HepG2 (cell line): ENCODE results near the gene SLC24A5. TPM values are rescaled to one million over a fixed set of nuclear protein-coding genes. Genes with fewer than 3 reads are reported as not detected.
A peak's percentile ranks its signal among the peaks of the same experiment; 100 is the strongest.

Experiments
- ATAC-seq: fragments of 200-7000 bp; cut with Tn5 transposase; 3 replicates; pipeline ENCODE4 v1.9.1; 2020; ENCODE audit warnings: mild to moderate bottlenecking, moderate library complexity
- BruUV-seq: library from RNA; stranded (reverse); fragments of 400-500 nt; replicated peaks from 2 replicates; lab custom pipeline; 2021; lab: Mats Ljungman, UMichigan
- CTCF ChIA-PET: fragments of 300-600 bp; formaldehyde crosslinking; extraction: SDS; loops from one replicate; lab custom pipeline; 2021; ENCODE audit warnings: low total read pairs, inconsistent platforms, low intra/inter-chr PET ratio; lab: Yijun Ruan, JAX
- POLR2A ChIA-PET: fragments of 350-600 bp; sonication (Branson Sonifier 250); formaldehyde crosslinking; loops from one replicate; lab custom pipeline; 2020; ENCODE audit warnings: antibody characterized with exemption, inconsistent platforms; lab: Yijun Ruan, JAX
- DNase-seq: peaks from one replicate; pipeline ENCODE4 v3.0.0-alpha.2; 2015; ENCODE audit warnings: low spot score
- FAIRE-seq: peaks from 3 replicates; lab custom pipeline; 2011; peaks lifted over from hg19 to GRCh38; lab: Jason Lieb, UNC
- H2AFZ ChIP-seq: one replicate; pipeline ENCODE4 v1.6.1; 2011; ENCODE audit warnings: low read length, inconsistent platforms
- H3K27ac ChIP-seq: fragments of 300-600 bp; 3 replicates; pipeline ENCODE4 v1.8.0; 2011; ENCODE audit warnings: mixed run types, mild to moderate bottlenecking, mixed read lengths, low read length, inconsistent platforms; ENCODE audit not compliant: insufficient read depth; ENCODE audit errors: extremely low read length
- H3K27me3 ChIP-seq, 2 experiments: fragments of 200-600 bp in 1 of 2; 2 replicates in 1 of 2; 3 replicates in 1 of 2; pipeline versions ENCODE4 v1.6.0 to v1.8.0; 2011; ENCODE audit warnings: low read length in 2 of 2, mild to moderate bottlenecking in 2 of 2, moderate library complexity in 2 of 2, inconsistent platforms in 1 of 2; ENCODE audit not compliant: insufficient read depth in 2 of 2, control insufficient read depth in 1 of 2
- H3K36me3 ChIP-seq, 2 experiments: fragments of 200-600 bp in 1 of 2; replicated peaks in 1 of 2; 2 replicates in 1 of 2; 3 replicates in 1 of 2; pipeline versions ENCODE4 v1.5.1 to v1.8.0; 2011; ENCODE audit warnings: low read length in 2 of 2, inconsistent platforms in 1 of 2; ENCODE audit not compliant: insufficient read depth in 2 of 2, control insufficient read depth in 1 of 2
- H3K4me1 ChIP-seq: 2 replicates; pipeline ENCODE4 v1.5.1; 2012; ENCODE audit warnings: low read length, inconsistent platforms; ENCODE audit not compliant: insufficient read depth
- H3K4me2 ChIP-seq: 2 replicates; pipeline ENCODE4 v1.6.0; 2011; ENCODE audit warnings: low read depth, low read length, inconsistent platforms
- H3K4me3 ChIP-seq, 3 experiments: fragments of 200-600 bp in 1 of 3; sonication (generic), shearing (Covaris generic) in 1 of 3; replicated peaks in 1 of 3; 2 replicates each; pipeline ENCODE4 v1.5.1; 2011 to 2016; ENCODE audit warnings: low read length in 3 of 3, inconsistent platforms in 2 of 3, low read depth in 2 of 3, mild to moderate bottlenecking in 2 of 3, control low read depth in 1 of 3, mixed read lengths in 1 of 3; ENCODE audit not compliant: insufficient read depth in 1 of 3
- H3K79me2 ChIP-seq: one replicate; pipeline ENCODE4 v1.6.1; 2011; ENCODE audit warnings: low read length, inconsistent platforms; ENCODE audit not compliant: insufficient read depth
- H3K9ac ChIP-seq: 2 replicates; pipeline ENCODE4 v1.6.0; 2011; ENCODE audit warnings: mild to moderate bottlenecking, low read depth, low read length, inconsistent platforms; ENCODE audit not compliant: insufficient read depth
- H3K9me3 ChIP-seq: 2 replicates; pipeline ENCODE4 v1.5.1; 2012; ENCODE audit warnings: mild to moderate bottlenecking, low read length
- H4K20me1 ChIP-seq: 2 replicates; pipeline ENCODE4 v1.6.0; 2011; ENCODE audit warnings: inconsistent platforms, mild to moderate bottlenecking, low read length, moderate library complexity; ENCODE audit not compliant: insufficient read depth
- DMAP1 ChIP-seq: IDR thresholded peaks from 2 replicates; pipeline ENCODE4 v1.6.1; 2016
- GABPB1 ChIP-seq: IDR thresholded peaks from 2 replicates; pipeline ENCODE4 v1.6.1; 2016; ENCODE audit warnings: mild to moderate bottlenecking, missing genetic modification reagents, moderate library complexity, missing compliant biosample characterization
- NR3C1 ChIP-seq: sonication (generic); formaldehyde crosslinking; IDR thresholded peaks from 2 replicates; pipeline ENCODE4 v1.4.0; 2020; ENCODE audit warnings: missing genetic modification reagents
- PCBP1 ChIP-seq: fragments of 200-400 bp; formaldehyde crosslinking; IDR thresholded peaks from 2 replicates; pipeline ENCODE4 v1.6.1; 2017; ENCODE audit warnings: mild to moderate bottlenecking, low read depth, low read length, borderline replicate concordance
- RBFOX2 ChIP-seq: fragments of 200-400 bp; formaldehyde crosslinking; IDR thresholded peaks from 2 replicates; pipeline ENCODE4 v1.6.1; 2017; ENCODE audit warnings: low read depth, mild to moderate bottlenecking, low read length
- ZNF33B ChIP-seq: sonication (generic); formaldehyde crosslinking; IDR thresholded peaks from 2 replicates; pipeline ENCODE4 v1.5.1; 2020; ENCODE audit warnings: mild to moderate bottlenecking, missing genetic modification reagents
- ZNF431 ChIP-seq: sonication (generic); formaldehyde crosslinking; IDR thresholded peaks from 2 replicates; pipeline ENCODE4 v1.9.0; 2022; ENCODE audit warnings: missing genetic modification reagents, low read depth, mild to moderate bottlenecking, borderline replicate concordance
- WGBS: methylation state at CpG from one replicate; pipeline ENCODE4 v1.1.6; 2017; ENCODE audit warnings: low lambda C conversion rate; 5-methylcytosine and 5-hydroxymethylcytosine counted together
- in situ Hi-C: cut with HindIII; loops from 2 replicates; pipeline ENCODE4 v1.10.0; 2017; ENCODE audit warnings: low pct_unique_long_range_greater_than_20kb; ENCODE audit not compliant: extremely low pct_ligation_motif_present
- intact Hi-C: fragments of 100-400 bp; cut with micrococcal nuclease; formaldehyde crosslinking; loops from one replicate; pipeline ENCODE4 v1.10.0; 2022; ENCODE audit not compliant: unreplicated experiment
- polyA plus RNA-seq, 8 experiments: library from polyadenylated mRNA; depleted of rRNA in 3 of 8; stranded (reverse) in 7 of 8; unstranded in 1 of 8; fragments of >200 nt; fragmentation: Illumina TruSeq in 4 of 8; extraction: Trizol in 4 of 8; gene quantifications; 2 replicates each; pipeline versions ENCODE4 v1.2.1 to v1.2.3, GENCODE V29; 2011 to 2016; ENCODE audit warnings: low read depth in 4 of 8, missing spikeins in 1 of 8, mixed read lengths in 1 of 8; ENCODE audit not compliant: insufficient read depth in 1 of 8
- total RNA-seq, 5 experiments: library from RNA; depleted of rRNA; stranded (reverse); fragments of >200 nt; fragmentation: Illumina TruSeq; extraction: Trizol; gene quantifications; 2 replicates each; pipeline ENCODE4 v1.2.3, GENCODE V29; 2016; ENCODE audit warnings: low read depth in 1 of 5
- TF ChIP-seq, protein P1 (sequence below): IDR thresholded peaks from 2 replicates; pipeline ENCODE4 v1.6.1; 2018; ENCODE audit warnings: missing genetic modification reagents, mild to moderate bottlenecking, missing compliant biosample characterization
- TF ChIP-seq, protein P2 (sequence below): sonication (generic); formaldehyde crosslinking; IDR thresholded peaks from 2 replicates; pipeline ENCODE4 v1.4.0; 2020; ENCODE audit warnings: mild to moderate bottlenecking, low read depth, missing genetic modification reagents

Gene SLC24A5
- total and polyA plus RNA-seq, 2 of the 13 experiments (the other 11 are each of a cell fraction or from before 2014, with no cell fraction given), result not detected

DNA sequence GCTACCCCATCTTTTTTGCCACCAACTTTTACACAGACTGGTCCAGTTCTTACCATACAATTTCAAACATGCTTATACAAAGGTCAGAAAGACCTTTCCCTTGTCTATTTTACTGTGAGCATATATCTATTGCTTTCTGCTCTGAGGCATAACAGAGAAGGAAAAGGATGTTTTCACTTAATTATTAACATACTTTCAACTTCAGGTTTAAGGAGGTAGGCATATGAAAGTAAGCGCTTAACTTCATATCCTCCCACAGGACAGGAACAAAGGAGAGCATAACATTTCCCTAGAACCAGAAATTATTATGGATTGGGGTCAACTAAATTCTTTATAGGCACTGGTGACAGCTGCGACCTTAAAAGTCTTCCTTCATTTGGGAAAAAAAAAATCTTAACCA lies 56.2 kb downstream of the SLC24A5 start:
- Histone ChIP-seq H3K4me1 (peaks cover 11% of the 10 kb centered on the region), H3K27me3 (0 out of 5 replicates have a peak, but pooled peaks cover 0 to 4% of the 10 kb centered on the region in 2 experiments), H3K9me3 (peaks cover 7% of the 10 kb centered on the region; the same call in 1 of the 2 replicates), H3K27ac (no peak overlapping the region), H3K36me3 (no peaks in the 10 kb centered on the region), H3K4me3 (peak overlapping the region in 2 of 3 experiments; percentile 66 to 68; a peak in 2 of 6 replicates), H4K20me1 (no peaks in the 10 kb centered on the region), H3K4me2 (peak overlapping the region; percentile 65)
- BruUV-seq, result no TSS peak
- 53% methylated on average over 2 of the region's 2 CpGs for WGBS
- ATAC-seq, result no peak
- no peak for FAIRE-seq
- DNase-seq, result no peak
- TF ChIP-seq PCBP1 (no peak), NR3C1 (CRISPR knock-in tag) (no peak), DMAP1 (CRISPR knock-in tag) (no peak), GABPB1 (CRISPR knock-in tag) (no peak), ZNF431 (no peak), RBFOX2 (no peak), ZNF33B (CRISPR knock-in tag) (no peak)
- TF ChIP-seq, protein P1, sequence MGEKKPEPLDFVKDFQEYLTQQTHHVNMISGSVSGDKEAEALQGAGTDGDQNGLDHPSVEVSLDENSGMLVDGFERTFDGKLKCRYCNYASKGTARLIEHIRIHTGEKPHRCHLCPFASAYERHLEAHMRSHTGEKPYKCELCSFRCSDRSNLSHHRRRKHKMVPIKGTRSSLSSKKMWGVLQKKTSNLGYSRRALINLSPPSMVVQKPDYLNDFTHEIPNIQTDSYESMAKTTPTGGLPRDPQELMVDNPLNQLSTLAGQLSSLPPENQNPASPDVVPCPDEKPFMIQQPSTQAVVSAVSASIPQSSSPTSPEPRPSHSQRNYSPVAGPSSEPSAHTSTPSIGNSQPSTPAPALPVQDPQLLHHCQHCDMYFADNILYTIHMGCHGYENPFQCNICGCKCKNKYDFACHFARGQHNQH, result no peak
- TF ChIP-seq, protein P2, sequence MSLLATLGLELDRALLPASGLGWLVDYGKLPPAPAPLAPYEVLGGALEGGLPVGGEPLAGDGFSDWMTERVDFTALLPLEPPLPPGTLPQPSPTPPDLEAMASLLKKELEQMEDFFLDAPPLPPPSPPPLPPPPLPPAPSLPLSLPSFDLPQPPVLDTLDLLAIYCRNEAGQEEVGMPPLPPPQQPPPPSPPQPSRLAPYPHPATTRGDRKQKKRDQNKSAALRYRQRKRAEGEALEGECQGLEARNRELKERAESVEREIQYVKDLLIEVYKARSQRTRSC (CRISPR knock-in tag), result no peak
- TF ChIP-seq, all 625 proteins: peak for 0
- no peak overlapping the region for H3K9ac ChIP-seq
- no peak overlapping the region for H2AFZ ChIP-seq
- in situ Hi-C loops (no loop called here), intact Hi-C loops (no loop called here)
- POLR2A ChIA-PET, result no interaction called here
- H3K79me2 ChIP-seq, result peaks cover 4% of the 10 kb centered on the region
- CTCF ChIA-PET, result no interaction called here
